HepG2 (cell line): ENCODE data around the gene CSMD2. TPM values are rescaled to one million over a fixed set of nuclear protein-coding genes. Genes with fewer than 3 reads are reported as not detected.

Source experiments
- CEBPG ChIP-seq: IDR thresholded peaks from 2 replicates; pipeline ENCODE4 v1.6.1; 2016
- E2F1 ChIP-seq: sonication (generic); formaldehyde crosslinking; IDR thresholded peaks from 2 replicates; pipeline ENCODE4 v1.5.0; 2020; ENCODE audit warnings: missing genetic modification reagents
- EEA1 ChIP-seq: sonication (generic); formaldehyde crosslinking; IDR thresholded peaks from 2 replicates; pipeline ENCODE4 v1.5.1; 2020; ENCODE audit warnings: mild to moderate bottlenecking, missing genetic modification reagents, borderline replicate concordance
- FOXK1 ChIP-seq: sonication (generic); formaldehyde crosslinking; IDR thresholded peaks from 2 replicates; pipeline ENCODE4 v1.4.0; 2020; ENCODE audit warnings: low read depth, missing genetic modification reagents, borderline replicate concordance
- GLI4 ChIP-seq: sonication (generic); formaldehyde crosslinking; IDR thresholded peaks from 2 replicates; pipeline ENCODE4 v1.5.1; 2020; ENCODE audit warnings: missing genetic modification reagents, mild to moderate bottlenecking, moderate library complexity, borderline replicate concordance
- GPBP1L1 ChIP-seq: sonication (generic); formaldehyde crosslinking; IDR thresholded peaks from 2 replicates; pipeline ENCODE4 v1.5.0; 2020; ENCODE audit warnings: mild to moderate bottlenecking, missing genetic modification reagents
- GTF3A ChIP-seq: sonication (generic); formaldehyde crosslinking; conservative IDR thresholded peaks from 2 replicates; pipeline ENCODE4 v1.4.0; 2020; ENCODE audit warnings: mild to moderate bottlenecking, missing genetic modification reagents
- HDAC6 ChIP-seq: fragments of 200-600 bp; sonication (generic); IDR thresholded peaks from 2 replicates; pipeline ENCODE4 v1.7.0; 2017; ENCODE audit warnings: mild to moderate bottlenecking, antibody characterized with exemption, low read length, low read depth
- IRF2 ChIP-seq: IDR thresholded peaks from 2 replicates; pipeline ENCODE4 v1.6.1; 2018; ENCODE audit warnings: missing genetic modification reagents, missing compliant biosample characterization
- MAFG ChIP-seq: sonication (generic); formaldehyde crosslinking; IDR thresholded peaks from 2 replicates; pipeline ENCODE4 v1.5.1; 2020; ENCODE audit warnings: mild to moderate bottlenecking, missing genetic modification reagents
- MAZ ChIP-seq, 2 experiments: sonication (generic) in 1 of 2; formaldehyde crosslinking in 1 of 2; IDR thresholded peaks; 2 replicates each; pipeline versions ENCODE4 v1.5.0 to v1.6.1; 2012 to 2020; ENCODE audit warnings: low read depth in 2 of 2, mild to moderate bottlenecking in 2 of 2, borderline replicate concordance in 1 of 2, improper control_type of control experiment in 1 of 2, low read length in 1 of 2, missing genetic modification reagents in 1 of 2, moderate library complexity in 1 of 2
- MIXL1 ChIP-seq: IDR thresholded peaks from 2 replicates; pipeline ENCODE4 v1.6.1; 2016
- ONECUT2 ChIP-seq: sonication (generic); formaldehyde crosslinking; IDR thresholded peaks from 2 replicates; pipeline ENCODE4 v1.4.0; 2020; ENCODE audit warnings: missing genetic modification reagents
- SAP130 ChIP-seq: IDR thresholded peaks from 2 replicates; pipeline ENCODE4 v1.6.1; 2016; ENCODE audit warnings: low read depth
- SP5 ChIP-seq: IDR thresholded peaks from 2 replicates; pipeline ENCODE4 v1.6.1; 2016; ENCODE audit warnings: low read depth, borderline replicate concordance
- THAP9 ChIP-seq: sonication (generic); formaldehyde crosslinking; IDR thresholded peaks from 2 replicates; pipeline ENCODE4; 2020; ENCODE audit warnings: missing genetic modification reagents, mild to moderate bottlenecking, borderline replicate concordance
- YY1 ChIP-seq: IDR thresholded peaks from 2 replicates; pipeline ENCODE4 v1.6.1; 2011; ENCODE audit warnings: low read length, low read depth, moderate library complexity, mild to moderate bottlenecking; ENCODE audit not compliant: insufficient read depth, insufficient replicate concordance
- ZNF30 ChIP-seq: sonication (generic); formaldehyde crosslinking; IDR thresholded peaks from 2 replicates; pipeline ENCODE4 v1.5.0; 2020; ENCODE audit warnings: mild to moderate bottlenecking, missing genetic modification reagents
- ZNF343 ChIP-seq: sonication (generic); formaldehyde crosslinking; IDR thresholded peaks from 2 replicates; pipeline ENCODE4 v1.4.0; 2020; ENCODE audit warnings: mild to moderate bottlenecking, missing genetic modification reagents
- ZNF574 ChIP-seq: sonication (generic); formaldehyde crosslinking; IDR thresholded peaks from 2 replicates; pipeline ENCODE4 v1.4.0; 2020; ENCODE audit warnings: missing genetic modification reagents
- ZNF607 ChIP-seq: sonication (generic); formaldehyde crosslinking; IDR thresholded peaks from 2 replicates; pipeline ENCODE4 v1.5.1; 2020; ENCODE audit warnings: missing genetic modification reagents, mild to moderate bottlenecking, borderline replicate concordance
- ZNF678 ChIP-seq: sonication (generic); formaldehyde crosslinking; IDR thresholded peaks from 2 replicates; pipeline ENCODE4 v1.4.0; 2020; ENCODE audit warnings: mild to moderate bottlenecking, missing genetic modification reagents
- polyA plus RNA-seq, 8 experiments: library from polyadenylated mRNA; depleted of rRNA in 3 of 8; stranded (reverse) in 7 of 8; unstranded in 1 of 8; fragments of >200 nt; fragmentation: Illumina TruSeq in 4 of 8; extraction: Trizol in 4 of 8; gene quantifications; 2 replicates each; pipeline versions ENCODE4 v1.2.1 to v1.2.3, GENCODE V29; 2011 to 2016; ENCODE audit warnings: low read depth in 4 of 8, missing spikeins in 1 of 8, mixed read lengths in 1 of 8; ENCODE audit not compliant: insufficient read depth in 1 of 8
- total RNA-seq, 5 experiments: library from RNA; depleted of rRNA; stranded (reverse); fragments of >200 nt; fragmentation: Illumina TruSeq; extraction: Trizol; gene quantifications; 2 replicates each; pipeline ENCODE4 v1.2.3, GENCODE V29; 2016; ENCODE audit warnings: low read depth in 1 of 5

Gene CSMD2
- total and polyA plus RNA-seq, 2 of the 13 experiments (the other 11 are each of a cell fraction or from before 2014, with no cell fraction given), result not detected

- TF ChIP-seq THAP9 (CRISPR knock-in tag) (peak; percentile 67; the same call in 1 of the 2 replicates), IRF2 (CRISPR knock-in tag) (peak; percentile 75), ZNF607 (CRISPR knock-in tag) (no peak), MAFG (CRISPR knock-in tag) (no peak), GLI4 (no peak), ZNF678 (CRISPR knock-in tag) (no peak), GTF3A (CRISPR knock-in tag) (0 out of 2 replicates have a peak, but pooled peaks have one; percentile 61), YY1 (peak; percentile 27), FOXK1 (CRISPR knock-in tag) (peak; percentile 72; the same call in 1 of the 2 replicates), ONECUT2 (CRISPR knock-in tag) (no peak), ZNF343 (CRISPR knock-in tag) (0 out of 2 replicates have a peak, but pooled peaks have one; percentile 58), MAZ (IDR thresholded peaks at IDR 0.05; ENCODE audit: borderline replicate concordance, low read depth, low read length) (peak; percentile 94), MAZ (CRISPR knock-in tag; IDR thresholded peaks at IDR 0.05; ENCODE audit: low read depth) (no peak), EEA1 (CRISPR knock-in tag) (no peak), E2F1 (CRISPR knock-in tag) (no peak), SP5 (CRISPR knock-in tag) (peak; percentile 27; the same call in 1 of the 2 replicates), CEBPG (CRISPR knock-in tag) (no peak), SAP130 (CRISPR knock-in tag) (peak; percentile 79), ZNF30 (CRISPR knock-in tag) (no peak), GPBP1L1 (CRISPR knock-in tag) (no peak), MIXL1 (CRISPR knock-in tag) (no peak), ZNF574 (CRISPR knock-in tag) (peak; percentile 86), HDAC6 (no peak)
These were observed 692.6 kb downstream of the CSMD2 start, which contains the start of gene ZSCAN20 (continued) for GRCh38 chr1:33472269-33472980.
